G401 (cell line): ENCODE measurements around the gene PADI6. TPM values are rescaled to one million over a fixed set of nuclear protein-coding genes. Genes with fewer than 3 reads are reported as not detected.

Experiments used
- DNase-seq: peaks from one replicate; pipeline ENCODE4 v3.0.0-alpha.2; 2015; ENCODE audit warnings: low spot score
- in situ Hi-C: cut with HindIII; loops from 2 replicates; pipeline ENCODE4 v1.10.0; 2016; ENCODE audit warnings: low sequenced_read_pairs, mixed read lengths
- total RNA-seq: library from RNA; depleted of rRNA; stranded (reverse); fragments of >200 nt; shearing (Covaris generic); gene quantifications from 2 replicates; pipeline ENCODE4 v1.2.3, GENCODE V29; 2014; rRNA removed

The PADI6 gene
- total RNA-seq, 1 experiment from 2014 or later = not detected

GRCh38 chr1:17442841-17443240 is 70.8 kb downstream of the PADI6 start:
- no peak for DNase-seq
- in situ Hi-C loops = no loop called here

DNA sequence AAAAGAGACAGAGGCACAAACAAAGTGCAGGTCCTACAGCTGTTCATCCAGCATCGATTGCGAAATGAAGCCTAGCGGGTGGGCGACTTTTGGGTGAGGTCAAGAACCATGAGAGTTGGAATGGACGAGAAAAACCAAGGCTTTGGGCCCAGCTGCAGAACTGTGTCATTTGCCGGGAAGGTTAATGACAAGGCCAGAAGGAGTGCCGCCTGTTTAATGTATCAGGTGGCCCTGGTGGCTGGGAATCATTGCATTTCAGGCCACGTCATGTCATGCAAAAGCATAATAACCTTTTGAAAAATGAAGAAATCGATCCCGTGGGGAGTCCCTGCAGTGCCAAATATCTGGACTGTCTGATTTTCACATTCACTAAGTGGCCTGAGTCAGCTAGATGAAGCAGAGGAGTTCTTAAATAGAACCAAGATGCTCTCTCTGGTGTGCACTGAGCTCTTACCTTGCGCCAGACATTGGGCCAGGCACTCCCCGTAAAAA is 75.6 kb downstream of the PADI6 start:
- in situ Hi-C loops = no loop called here
- DNase-seq = no peak

Other genes with a start within 250 kb of the PADI6 start
- gene PADI1, start 167.1 kb upstream of the PADI6 start, total RNA-seq = not detected in 2 replicates
- 0.31 and 0.41 TPM in 2 replicates for gene PADI3, start 123.1 kb upstream of the PADI6 start, total RNA-seq
- not detected in 2 replicates for gene PADI4, start 64.0 kb upstream of the PADI6 start, total RNA-seq
- gene RCC2, start 67.5 kb downstream of the PADI6 start, total RNA-seq = 120 and 129 TPM in 2 replicates
- 16.4 and 19.6 TPM in 2 replicates for gene ARHGEF10L, start 167.5 kb downstream of the PADI6 start, total RNA-seq